Motor neuron (in vitro differentiated cells): ENCODE data around the gene CTNNA1. TPM values are rescaled to one million over a fixed set of nuclear protein-coding genes. Genes with fewer than 3 reads are reported as not detected.
"Not testable (repeated sequence)": the region's sequence is repeated elsewhere in the genome, so short reads cannot be mapped to it uniquely, and the experiment has no call there.

Experiments
- ATAC-seq, 8 experiments: fragments of 200-7000 bp; cut with Tn5 transposase; replicated peaks in 6 of 8; 2 replicates each; pipeline ENCODE4 v1.8.0; 2021; ENCODE audit warnings: mild to moderate bottlenecking in 8 of 8, moderate library complexity in 8 of 8
- H3K27ac ChIP-seq, 2 donors: fragments of 250-450 bp; sonication (Bioruptor Pico); 2 replicates each; pipeline ENCODE4 v1.9.0; 2021; ENCODE audit warnings: antibody characterized with exemption in 2 of 2, mild to moderate bottlenecking in 2 of 2, moderate library complexity in 1 of 2
- H3K4me1 ChIP-seq, 2 donors: fragments of 250-450 bp; sonication (Bioruptor Pico); replicated peaks in 1 of 2; 2 replicates each; pipeline ENCODE4 v1.6.1; 2021; ENCODE audit warnings: antibody characterized with exemption in 2 of 2, mild to moderate bottlenecking in 2 of 2, moderate library complexity in 1 of 2
- H3K4me3 ChIP-seq, 5 donors: fragments of 250-450 bp; sonication (Bioruptor Pico); 2 replicates each; pipeline ENCODE4 v1.9.0; 2021; ENCODE audit warnings: antibody characterized with exemption in 5 of 5, mild to moderate bottlenecking in 5 of 5, moderate library complexity in 4 of 5
- WGBS, 10 experiments: fragments of 450-650 bp; shearing (Covaris generic); methylation state at CpG; one replicate each; pipeline ENCODE4 v1.0.0; 2022; 5-methylcytosine and 5-hydroxymethylcytosine counted together
- in situ Hi-C, 9 experiments: fragments of 400-800 bp; cut with MboI; loops; one replicate each; pipeline ENCODE4 v1.15.0; 2021; ENCODE audit warnings: low sequenced_read_pairs in 9 of 9, low pct_unique_long_range_greater_than_20kb in 2 of 9; ENCODE audit not compliant: unreplicated experiment in 9 of 9
- total RNA-seq, 8 experiments: library from RNA; unstranded; fragments of 300-600 nt; gene quantifications; 2 replicates each; pipeline versions ENCODE4 v1.2.3 to v1.2.4, GENCODE V29; 2022

The CTNNA1 gene
- total RNA-seq, 8 experiments from 2014 or later: 176 to 339 (median 205) TPM

DNA sequence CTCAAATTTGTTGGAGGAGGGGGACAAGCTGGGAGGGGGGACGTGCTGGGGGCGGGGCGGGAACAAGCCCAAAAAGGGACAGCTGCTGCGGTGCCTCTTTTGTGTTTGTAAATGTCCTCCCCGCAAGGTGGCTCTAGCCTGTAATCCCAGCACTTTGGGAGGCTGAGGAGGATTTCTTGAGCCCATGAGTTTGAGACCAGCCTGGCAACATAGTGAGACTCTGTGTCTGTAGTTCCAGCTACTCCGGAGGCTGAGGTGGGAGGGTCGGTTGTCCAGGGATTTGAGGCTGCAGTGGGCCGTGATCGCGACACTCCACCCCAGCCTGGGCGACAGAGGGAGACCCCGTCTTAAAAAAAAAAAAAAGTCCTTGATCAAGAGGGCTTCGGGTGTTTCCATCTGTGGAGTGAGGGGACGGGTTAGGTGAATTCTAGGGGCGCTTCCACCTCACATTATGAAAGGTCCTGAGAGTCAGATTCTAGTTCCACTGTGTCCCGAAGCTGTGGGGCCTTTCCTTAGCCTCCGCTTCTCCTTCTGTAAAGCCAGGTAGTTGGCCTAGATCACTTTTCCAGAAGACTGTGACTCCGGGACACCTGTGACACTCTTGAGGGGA, 779 bp upstream of the CTNNA1 start:
- Histone ChIP-seq H3K4me1 (peaks cover 11 to 16% of the 10 kb centered on the region in 2 donors), H3K27ac (no peak overlapping the region), H3K4me3 (peak overlapping the region; percentile 55 to 87 (median 68))
- in situ Hi-C loops: no loop called here
- peak in 1 of 8 experiments; percentile 2 for ATAC-seq
- 0 to 100% (median 3%) methylated on average over 1 to 5 of the region's 18 CpGs; no CpG with 5 or more reads in 6 of the 10 experiments for WGBS, 10 experiments

DNA sequence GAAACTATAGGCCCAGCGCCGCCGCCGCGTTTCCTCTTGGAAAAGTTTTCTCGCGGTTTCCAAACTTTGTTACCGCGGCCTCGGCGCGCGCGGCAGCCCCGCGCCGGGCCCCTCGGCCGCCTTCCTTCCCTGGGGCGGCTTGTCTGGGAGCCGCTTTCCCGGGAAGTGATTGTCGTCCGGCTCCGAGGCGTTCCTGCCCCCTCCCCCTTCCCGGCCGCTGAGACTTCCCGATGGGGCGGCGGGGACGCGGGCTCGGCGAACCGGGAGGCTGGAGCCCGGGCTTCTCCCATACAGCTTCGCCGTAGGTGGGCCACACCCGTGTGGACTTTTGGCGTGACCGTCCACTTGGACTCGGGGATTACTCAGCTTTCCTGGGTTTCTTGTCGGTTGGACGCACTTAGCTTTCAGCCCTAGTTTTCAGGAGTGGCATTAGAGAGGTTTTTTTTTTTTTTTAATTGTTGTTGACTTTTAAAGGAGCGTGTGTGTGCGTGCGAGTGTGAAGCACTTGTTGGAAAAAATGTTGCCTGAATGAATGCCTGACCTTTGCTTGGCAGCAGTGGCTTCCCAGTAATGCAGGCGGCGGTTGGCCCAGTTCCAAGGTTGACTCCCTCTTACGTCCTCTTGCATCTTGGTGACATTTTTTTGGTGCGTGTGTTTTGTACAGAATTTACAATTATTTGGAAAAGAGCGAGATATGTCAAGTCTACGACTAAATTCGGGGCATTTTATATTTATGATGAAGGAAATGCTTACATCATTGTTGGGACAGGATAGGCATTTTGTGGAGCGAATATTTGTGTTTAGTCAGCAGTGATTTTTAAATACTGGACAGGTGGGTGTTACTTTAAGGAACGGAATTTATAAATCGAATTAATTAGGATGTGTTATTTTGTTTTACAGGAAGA, 821 bp downstream of the CTNNA1 start:
- 0 to 10% (median 3%) methylated on average over 4 to 29 of the region's 58 CpGs; no CpG with 5 or more reads in 1 of the 10 experiments for WGBS, 10 experiments
- in situ Hi-C loops: no loop called here
- H3K27ac ChIP-seq: peak overlapping the region; percentile 63 to 66

DNA sequence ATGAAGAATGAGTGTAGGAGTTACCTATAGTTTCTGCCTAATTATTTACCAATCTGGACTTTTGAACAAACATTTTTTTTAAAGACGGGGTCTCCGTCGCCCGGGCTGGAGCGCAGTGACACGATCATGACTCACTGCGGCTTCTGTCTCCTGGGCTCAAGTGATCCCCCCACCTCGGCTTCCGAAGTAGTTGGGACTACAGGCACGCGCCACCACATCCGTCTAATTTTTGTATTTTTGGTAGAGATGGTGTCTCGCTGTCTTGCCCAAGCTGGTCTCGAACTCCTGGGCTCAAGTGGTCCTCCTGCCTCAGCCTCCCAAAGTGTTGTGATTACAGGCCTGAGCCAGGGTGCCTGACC, 1.5 kb downstream of the CTNNA1 start:
- WGBS, 10 experiments: 65 to 98% (median 73%) methylated on average over 5 to 13 of the region's 14 CpGs; no CpG with 5 or more reads in 6 of the 10 experiments
- peak overlapping the region; percentile 55 to 87 (median 68) for H3K4me3 ChIP-seq
- H3K27ac ChIP-seq: no peak overlapping the region
- H3K4me1 ChIP-seq: peaks cover 11 to 16% of the 10 kb centered on the region in 2 donors
- in situ Hi-C loops: no loop called here
- no peak for ATAC-seq

More for the DNA sequence above, 821 bp downstream of the CTNNA1 start:
- peak; percentile 42 to 74 (median 60) for ATAC-seq
- Histone ChIP-seq H3K4me1 (peaks cover 11 to 16% of the 10 kb centered on the region in 2 donors), H3K4me3 (peak overlapping the region; percentile 55 to 87 (median 68))

- in situ Hi-C loops: no loop called here
- H3K27ac ChIP-seq: no peak overlapping the region
- H3K4me3 ChIP-seq: peak overlapping the region in 4 of 5 donors; percentile 55 to 87 (median 74)
- ATAC-seq: no peak
- peaks cover 11 to 16% of the 10 kb centered on the region in 2 donors for H3K4me1 ChIP-seq
- 81 to 100% (median 89%) methylated on average over 1 to 5 of the region's 5 CpGs for WGBS, 10 experiments
Measured at GRCh38 chr5:138755084-138755748, 2.0 kb downstream of the CTNNA1 start.

- H3K27ac ChIP-seq: no peak overlapping the region
- in situ Hi-C loops: no loop called here
- peaks cover 11 to 16% of the 10 kb centered on the region in 2 donors for H3K4me1 ChIP-seq
- WGBS, 10 experiments: 89 to 100% (median 97%) methylated on average over 1 to 6 of the region's 6 CpGs
- no peak for ATAC-seq
- no peak overlapping the region for H3K4me3 ChIP-seq
Measured at GRCh38 chr5:138757061-138757776, 4.0 kb downstream of the CTNNA1 start.

- peaks cover 2 to 5% of the 10 kb centered on the region in 2 donors for H3K4me1 ChIP-seq
- in situ Hi-C loops: no loop called here
- no peak for ATAC-seq
- 23 to 97% (median 81%) methylated on average over 2 to 11 of the region's 11 CpGs; no CpG with 5 or more reads in 1 of the 10 experiments for WGBS, 10 experiments
- no peak overlapping the region for H3K27ac ChIP-seq
- H3K4me3 ChIP-seq: no peak overlapping the region
Measured at GRCh38 chr5:138760448-138761110, 7.4 kb downstream of the CTNNA1 start.

DNA sequence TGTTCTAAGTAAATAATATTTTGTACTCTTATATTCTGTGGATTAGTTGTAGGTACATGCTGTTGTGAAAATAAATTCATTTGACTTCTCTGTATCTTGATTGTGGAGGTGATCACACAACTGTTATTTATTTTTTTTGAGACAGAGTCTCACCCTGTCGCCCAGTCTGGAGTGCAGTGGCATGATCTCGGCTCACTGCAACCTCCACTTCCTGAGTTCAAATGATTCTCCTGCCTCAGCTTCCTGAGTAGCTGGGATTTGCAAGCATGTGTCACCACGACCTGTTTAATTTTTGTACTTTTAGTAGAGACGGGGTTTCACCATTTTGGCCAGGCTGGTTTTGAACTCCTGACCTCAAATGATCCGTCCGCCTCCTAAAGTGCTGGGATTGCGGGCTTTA, 7.9 kb downstream of the CTNNA1 start:
- ATAC-seq, H3K4me1 ChIP-seq, H3K27ac ChIP-seq, H3K4me3 ChIP-seq, in situ Hi-C loops: not testable (repeated sequence)
- 50 to 100% (median 84%) methylated on average over 1 to 7 of the region's 7 CpGs for WGBS, 10 experiments

DNA sequence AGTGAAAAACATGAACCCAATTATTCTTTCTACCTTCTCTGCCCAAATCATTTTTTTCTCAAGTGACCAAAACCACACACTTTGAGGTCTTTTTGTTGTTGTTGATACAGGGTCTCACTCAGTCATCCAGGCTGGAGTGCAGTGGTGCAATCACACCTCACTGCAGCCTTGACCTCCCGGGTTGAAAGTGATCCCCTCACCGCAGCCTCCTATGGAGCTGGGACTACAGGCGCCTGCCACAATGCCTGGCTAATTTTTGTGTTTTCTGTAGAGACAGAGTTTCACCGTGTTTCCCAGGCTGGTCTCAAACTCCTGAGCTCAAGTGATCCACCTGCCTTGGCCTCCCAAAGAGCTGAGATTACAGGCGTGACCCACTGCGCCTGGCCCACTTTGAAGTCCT, 8.4 kb downstream of the CTNNA1 start:
- H3K27ac ChIP-seq, H3K4me1 ChIP-seq, H3K4me3 ChIP-seq, in situ Hi-C loops, ATAC-seq: not testable (repeated sequence)
- 67 to 100% (median 88%) methylated on average over 1 to 5 of the region's 6 CpGs; no CpG with 5 or more reads in 2 of the 10 experiments for WGBS, 10 experiments

DNA sequence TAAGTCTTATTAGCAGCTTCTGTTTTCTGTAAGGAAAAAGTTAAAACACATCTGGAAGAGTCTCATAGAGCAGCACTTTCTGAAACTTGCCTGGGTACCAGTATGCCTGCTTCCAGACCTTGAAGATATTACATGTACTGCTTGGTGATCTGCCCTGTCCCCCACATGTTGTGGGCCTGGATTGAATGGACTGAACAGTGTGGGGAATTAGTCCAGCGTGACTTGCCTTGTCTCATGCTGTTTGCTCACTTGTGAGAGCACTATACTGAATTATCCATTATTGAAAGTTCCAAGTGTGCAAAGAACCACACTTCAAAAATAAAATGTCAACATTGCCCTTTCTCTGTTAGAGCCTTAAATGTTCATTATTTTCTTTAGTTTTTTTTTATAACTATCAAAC, 8.9 kb downstream of the CTNNA1 start:
- 0 to 100% (median 90%) methylated on average over 1 of the region's 1 CpG; no CpG with 5 or more reads in 6 of the 10 experiments for WGBS, 10 experiments
- no peak overlapping the region for H3K27ac ChIP-seq
- H3K4me1 ChIP-seq: peaks cover 2 to 3% of the 10 kb centered on the region in 2 donors
- H3K4me3 ChIP-seq: no peak overlapping the region
- ATAC-seq: peak in 2 of 8 experiments; percentile 21 to 31
- in situ Hi-C loops: no loop called here

DNA sequence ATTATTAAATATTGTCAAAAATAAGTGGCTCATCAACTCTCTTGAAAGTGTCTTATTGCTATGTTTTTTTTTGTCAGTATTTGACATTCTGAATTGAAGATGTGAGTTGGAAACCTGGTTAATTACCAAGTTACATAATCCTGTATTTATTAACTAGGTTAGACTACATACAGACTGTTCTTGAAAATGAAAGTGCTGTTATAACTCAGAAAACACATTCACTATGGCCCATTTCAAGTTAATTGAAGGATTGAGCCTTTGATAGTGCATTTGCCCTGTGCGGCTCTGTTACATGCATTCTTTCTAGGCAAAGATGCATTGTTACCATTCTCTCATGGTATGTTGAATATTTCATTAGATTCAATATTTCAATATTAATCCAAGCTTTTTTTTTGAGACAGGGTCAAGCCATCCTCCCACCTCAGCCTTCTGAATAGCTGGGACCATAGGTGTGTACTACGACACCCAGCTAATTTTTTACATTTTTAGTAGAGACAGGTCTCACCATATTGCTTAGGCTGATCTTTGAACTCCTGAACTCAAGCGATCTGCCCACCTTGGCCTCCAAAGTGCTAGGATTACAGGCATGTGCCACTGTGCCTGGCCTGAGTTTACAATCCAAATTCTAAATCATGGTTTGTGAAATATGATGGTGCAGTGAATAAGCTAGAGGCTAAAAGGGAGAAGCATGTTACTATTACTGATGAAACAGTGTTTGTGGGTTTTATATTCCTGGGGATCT, 10.0 kb downstream of the CTNNA1 start:
- ATAC-seq: no peak
- H3K27ac ChIP-seq: no peak overlapping the region
- H3K4me1 ChIP-seq: peaks cover 2 to 3% of the 10 kb centered on the region in 2 donors
- WGBS, 10 experiments: 88 to 100% (median 100%) methylated on average over 1 to 3 of the region's 3 CpGs; no CpG with 5 or more reads in 1 of the 10 experiments
- no peak overlapping the region for H3K4me3 ChIP-seq
- in situ Hi-C loops: no loop called here

DNA sequence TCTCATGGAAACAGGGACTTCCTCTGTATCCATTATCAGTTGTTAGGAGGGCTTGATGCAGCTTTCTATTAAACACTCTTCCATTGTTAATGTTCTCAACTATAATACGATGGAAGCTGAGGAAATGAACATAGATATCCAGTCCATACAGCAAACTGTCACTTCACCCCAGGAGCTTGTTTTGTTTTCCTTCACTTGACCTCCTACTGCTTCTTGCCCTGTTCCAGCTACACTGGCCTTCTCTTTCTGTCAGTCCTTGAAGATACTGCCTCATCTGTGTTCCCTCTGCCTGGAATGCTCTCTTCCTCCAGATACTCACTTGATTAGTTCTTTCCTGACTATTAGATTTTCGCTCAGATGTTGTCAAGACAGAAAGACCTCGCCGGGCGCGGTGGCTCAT, 17.1 kb downstream of the CTNNA1 start:
- no peak overlapping the region for H3K27ac ChIP-seq
- in situ Hi-C loops: no loop called here
- peaks cover 3 to 5% of the 10 kb centered on the region in 2 donors for H3K4me1 ChIP-seq
- peak in 1 of 8 experiments; percentile 16 for ATAC-seq
- 67 to 100% (median 93%) methylated on average over 1 to 2 of the region's 6 CpGs; no CpG with 5 or more reads in 2 of the 10 experiments for WGBS, 10 experiments
- no peak overlapping the region for H3K4me3 ChIP-seq
